Measurements from ENCODE around the gene HMX3.

The HMX3 gene

GRCh38 chr10:123134915-123135414 lies 805 bp upstream of the HMX3 start:
- no peak for FAIRE-seq

DNA sequence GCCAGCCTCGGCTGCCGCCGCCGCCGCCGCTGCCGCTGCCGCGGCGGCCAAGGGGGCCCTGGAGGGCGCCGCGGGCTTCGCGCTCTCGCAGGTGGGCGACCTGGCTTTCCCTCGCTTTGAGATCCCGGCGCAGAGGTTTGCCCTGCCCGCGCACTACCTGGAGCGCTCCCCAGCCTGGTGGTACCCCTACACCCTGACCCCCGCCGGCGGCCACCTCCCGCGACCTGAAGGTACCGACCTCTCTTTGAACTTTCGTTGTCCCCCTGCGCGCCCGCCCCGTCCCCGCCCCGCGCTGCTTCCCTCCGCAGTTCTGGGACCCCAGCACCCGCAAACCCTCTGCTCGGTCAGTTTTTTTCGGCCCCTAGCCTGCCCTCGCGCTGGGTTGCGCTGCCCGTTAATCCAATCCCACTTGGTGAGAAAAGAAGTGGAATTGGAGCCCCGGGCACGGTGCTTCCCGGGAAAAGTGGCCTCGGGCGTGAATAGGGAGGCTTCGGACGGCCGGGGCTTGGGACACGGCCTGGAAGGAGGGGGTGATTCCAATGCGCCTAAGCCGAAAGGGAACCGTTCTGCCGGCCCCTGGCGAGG lies 543 bp downstream of the HMX3 start:
- no peak for FAIRE-seq

DNA sequence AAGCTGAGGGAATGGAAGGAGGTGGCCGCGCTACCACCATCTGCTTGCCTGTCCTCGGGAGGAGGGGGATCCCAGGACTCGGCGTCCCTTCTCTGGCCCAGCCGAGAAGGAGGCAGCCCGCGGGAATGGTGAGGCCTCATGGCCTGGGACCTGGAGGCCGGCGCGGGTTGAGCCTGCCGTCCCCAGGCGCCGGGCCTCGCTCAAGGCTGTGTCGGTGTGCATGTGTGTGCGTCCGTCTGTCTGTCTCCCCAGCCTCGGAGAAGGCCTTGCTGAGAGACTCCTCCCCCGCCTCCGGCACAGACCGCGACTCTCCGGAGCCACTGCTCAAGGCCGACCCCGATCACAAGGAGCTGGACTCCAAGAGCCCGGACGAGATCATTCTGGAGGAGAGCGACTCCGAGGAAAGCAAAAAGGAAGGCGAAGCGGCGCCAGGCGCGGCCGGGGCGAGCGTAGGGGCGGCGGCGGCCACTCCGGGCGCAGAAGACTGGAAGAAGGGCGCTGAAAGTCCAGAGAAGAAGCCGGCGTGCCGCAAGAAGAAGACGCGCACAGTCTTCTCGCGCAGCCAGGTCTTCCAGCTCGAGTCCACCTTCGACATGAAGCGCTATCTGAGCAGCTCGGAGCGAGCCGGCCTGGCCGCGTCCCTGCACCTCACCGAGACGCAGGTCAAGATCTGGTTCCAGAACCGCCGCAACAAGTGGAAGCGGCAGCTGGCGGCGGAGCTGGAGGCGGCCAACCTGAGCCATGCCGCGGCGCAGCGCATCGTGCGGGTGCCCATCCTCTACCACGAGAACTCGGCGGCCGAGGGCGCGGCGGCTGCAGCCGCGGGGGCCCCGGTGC lies 1.3 kb downstream of the HMX3 start:
- FAIRE-seq: no peak

GRCh38 chr10:123139165-123139520 lies 3.4 kb downstream of the HMX3 start:
- FAIRE-seq: no peak

DNA sequence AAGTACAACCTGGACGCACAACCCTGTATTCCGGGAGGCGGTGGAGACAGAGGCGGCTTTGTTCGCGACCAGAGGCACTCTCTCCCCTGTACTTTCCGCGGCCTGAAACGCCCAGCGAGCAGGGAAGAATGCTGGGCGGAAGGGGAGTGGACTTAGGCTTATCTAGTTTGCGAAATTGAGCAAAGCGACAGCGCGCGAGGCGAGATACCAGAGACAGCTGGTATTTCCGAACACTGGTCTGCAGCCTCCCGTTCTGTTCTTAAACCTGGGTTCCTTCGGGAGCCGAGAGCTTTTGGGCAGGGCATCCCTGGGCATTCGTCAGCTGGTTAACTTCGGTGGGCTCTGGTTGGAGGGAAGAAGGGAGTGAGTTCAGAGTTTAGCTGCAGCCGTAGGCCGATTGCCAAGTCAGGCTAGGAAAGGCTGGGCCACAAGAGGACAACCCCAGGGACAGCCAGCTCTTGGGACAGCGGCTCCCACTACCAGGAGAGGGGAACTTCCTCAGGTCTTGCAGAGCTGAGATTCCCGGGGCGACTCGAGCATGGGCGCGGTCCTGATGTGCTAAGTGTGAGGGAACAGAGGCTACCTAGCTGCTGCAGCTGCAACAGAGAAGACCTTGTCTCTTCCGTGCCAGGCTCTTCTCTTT lies 3.9 kb downstream of the HMX3 start:
- FAIRE-seq: no peak

DNA sequence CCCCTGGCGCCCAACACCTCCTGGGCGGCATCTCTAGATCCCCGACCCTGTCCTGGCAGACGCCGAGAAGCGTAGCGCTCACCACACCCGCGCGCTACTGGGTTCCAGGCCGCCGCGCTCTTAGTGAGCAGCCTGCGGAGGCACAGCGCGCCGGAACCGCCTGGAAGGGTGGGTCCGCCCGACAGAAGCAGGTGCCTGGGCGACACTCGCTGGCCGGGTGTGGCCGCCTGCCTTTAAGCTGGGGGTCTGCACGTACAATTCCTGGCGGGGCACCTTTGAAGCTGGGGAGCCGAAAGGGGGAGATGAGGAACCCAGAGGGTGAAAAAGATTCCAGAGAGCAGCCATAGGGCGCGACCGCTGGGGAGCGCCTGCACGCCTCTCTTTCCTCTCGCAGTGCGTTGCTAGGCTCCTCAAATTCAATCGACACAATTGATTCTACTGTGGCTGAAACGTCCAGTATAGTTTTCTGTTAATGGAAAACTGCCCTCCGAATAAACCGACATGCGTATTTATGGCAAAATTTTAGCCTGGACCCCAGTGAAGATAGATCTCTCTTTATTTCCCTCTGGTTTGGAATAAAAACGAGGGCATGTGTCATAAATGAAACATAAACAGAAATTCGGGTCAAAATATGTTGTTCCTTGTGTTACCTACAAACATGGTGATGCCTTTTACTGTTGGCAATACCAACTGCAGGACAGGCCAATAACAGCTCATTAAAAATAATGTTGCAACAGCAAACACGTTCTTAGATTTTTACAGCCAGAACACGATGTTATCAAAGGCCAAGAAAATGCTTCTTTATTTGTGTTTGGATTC lies 4.6 kb downstream of the HMX3 start:
- FAIRE-seq: no peak

DNA sequence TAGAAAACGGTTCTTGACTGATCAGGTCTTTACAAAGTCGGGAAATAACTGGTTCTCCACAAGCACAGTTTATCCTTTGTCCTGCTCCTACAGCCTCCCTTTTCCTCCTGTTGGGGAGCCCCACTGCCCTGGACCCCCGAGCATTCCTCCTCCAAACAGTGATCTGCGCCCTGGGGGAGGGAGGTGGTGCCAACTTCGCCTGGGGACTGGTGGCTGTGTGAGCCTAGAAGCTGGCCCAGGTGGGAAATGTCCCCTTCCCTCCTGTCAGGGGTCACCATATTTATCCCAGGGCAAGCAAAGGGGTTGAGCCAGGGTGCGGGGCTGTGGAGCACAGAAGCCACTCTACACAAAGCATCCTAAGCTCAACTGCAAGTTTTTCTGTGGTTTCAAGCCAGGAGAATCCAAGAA lies 5.2 kb downstream of the HMX3 start:
- FAIRE-seq: no peak

DNA sequence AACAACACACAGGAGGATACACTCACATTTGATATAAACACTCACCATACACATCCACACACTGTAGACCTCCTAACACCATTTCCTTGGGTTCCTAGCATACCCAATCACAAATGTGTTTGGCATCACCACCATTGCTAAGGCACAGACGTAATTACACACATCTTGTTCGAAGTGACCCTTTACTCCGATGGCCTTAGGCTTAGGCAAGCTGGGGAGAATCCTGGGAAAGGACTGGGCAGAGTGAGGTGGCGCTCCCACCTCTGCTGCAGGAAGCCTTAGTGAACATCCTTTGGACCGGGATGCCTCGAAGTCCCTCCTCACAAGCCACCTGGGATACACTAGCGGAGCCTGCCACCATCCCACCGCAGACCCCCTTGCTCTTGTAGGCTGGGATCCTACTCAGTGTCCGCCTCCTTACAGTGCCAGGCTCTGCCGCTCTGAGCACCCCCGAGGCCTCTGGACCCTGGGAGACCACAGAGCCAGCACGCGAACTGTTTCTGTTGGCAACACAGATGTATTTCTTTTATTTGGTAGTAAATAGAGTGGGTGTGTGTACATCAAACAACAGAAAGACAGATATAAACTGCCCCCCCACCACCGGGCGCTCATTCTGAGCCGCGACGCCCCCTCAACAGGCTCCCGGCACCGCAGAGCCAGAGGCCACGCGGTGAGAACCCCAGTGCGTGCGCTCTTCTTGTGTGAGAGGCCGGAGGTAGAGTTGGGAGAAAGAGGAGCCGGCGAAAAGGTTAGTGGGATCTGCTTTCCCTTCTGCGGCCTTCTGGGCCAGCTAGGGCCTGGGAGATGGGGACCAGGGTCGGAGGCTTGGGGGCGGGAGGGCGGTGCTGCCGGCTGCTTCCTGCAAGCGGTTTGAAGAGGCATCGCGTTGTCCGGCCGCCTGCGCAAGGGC lies 6.3 kb downstream of the HMX3 start:
- no peak for FAIRE-seq

DNA sequence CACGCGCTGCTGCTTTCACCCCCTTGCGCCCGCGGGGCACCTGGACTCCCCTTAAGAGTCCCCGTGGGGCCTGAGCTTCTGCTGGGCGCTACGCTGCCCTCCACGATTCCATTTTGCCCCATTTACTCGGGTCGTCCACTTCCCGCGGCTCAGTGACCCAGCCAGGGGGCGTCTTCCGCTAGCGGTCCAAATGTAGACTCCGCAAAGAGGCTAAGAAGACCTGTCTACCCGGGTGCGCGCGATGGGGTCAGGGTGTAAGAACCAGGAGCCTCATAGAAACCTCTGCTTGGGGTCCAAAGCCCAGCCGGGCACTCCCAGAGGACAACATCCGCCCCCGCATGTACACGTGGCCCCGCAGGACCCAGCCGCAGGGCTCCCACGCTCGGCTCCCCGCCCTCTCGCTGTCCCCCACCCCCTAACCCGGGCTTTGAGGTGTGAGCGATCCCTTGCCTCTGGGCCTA lies 7.0 kb downstream of the HMX3 start:
- no peak for FAIRE-seq

- FAIRE-seq: no peak
Measured at GRCh38 chr10:123143162-123143824, 7.5 kb downstream of the HMX3 start.

- FAIRE-seq: no peak
Measured at GRCh38 chr10:123143825-123144168, 8.0 kb downstream of the HMX3 start.

- FAIRE-seq: no peak
Measured at GRCh38 chr10:123144697-123145541, 9.1 kb downstream of the HMX3 start.

DNA sequence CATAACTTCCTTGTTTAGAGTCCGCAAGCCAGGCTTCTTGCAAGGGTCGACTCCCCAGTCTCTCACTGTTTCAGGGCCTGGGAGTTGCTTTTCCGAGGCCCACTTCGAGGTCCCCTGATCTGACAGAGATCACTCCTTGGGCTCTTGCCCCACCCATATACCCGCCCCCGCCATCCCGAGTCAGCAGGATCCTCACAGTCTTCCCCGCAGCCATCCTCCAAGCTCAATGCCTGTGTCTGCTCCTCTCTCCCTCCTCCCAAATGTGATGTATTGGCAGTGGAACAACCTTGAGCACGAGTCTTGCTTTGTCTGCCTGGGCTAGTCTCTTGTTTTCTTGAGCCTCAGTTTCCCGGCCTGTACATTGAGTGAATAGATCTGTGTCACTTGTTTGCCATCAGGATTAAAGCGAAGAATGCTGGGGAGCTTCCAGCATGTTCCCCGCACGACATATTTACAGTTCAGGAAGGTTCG lies 9.8 kb downstream of the HMX3 start:
- FAIRE-seq: no peak

DNA sequence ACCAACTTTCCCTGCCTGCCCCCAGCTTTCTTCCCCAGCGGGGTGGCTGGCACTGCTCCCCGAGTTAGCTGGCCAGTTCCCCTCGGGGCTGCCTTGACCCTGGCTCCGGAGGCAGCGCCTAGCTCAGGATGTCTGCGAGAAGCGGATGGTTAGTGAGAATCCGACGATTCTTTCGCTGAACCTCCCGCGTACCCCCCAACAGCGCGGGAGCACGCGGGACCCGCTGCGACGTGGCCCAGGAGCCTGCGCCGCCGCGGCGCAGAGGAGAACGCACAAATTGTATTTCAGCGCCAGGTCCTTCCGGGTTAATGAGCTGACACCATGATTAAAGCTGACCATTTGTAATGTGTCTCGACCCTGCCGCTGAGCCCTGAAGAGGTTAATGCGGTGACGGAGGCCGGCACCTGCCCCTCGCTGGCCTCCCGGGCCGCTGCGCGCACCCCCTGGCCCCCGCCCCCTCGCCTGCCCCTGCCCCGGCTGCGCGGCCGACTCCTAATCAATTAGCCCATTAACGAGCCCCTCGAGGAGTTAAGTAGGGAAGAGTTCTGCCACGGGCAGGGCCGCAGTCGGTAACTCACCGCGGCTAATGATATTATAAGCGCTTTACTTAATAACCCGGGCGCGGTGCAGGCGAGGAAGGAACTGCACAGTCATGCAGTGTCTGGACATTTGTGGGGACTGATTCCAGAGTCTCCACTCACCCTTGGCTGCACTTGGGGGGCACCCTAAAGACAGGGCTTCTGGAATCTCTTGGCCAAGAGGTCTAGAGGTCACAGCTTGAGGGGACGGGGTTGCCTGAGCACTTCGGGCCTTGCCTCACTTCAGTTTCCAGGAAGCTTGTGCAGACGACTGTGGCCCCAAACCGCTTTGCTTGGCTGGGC lies 10.5 kb downstream of the HMX3 start:
- no peak for FAIRE-seq

DNA sequence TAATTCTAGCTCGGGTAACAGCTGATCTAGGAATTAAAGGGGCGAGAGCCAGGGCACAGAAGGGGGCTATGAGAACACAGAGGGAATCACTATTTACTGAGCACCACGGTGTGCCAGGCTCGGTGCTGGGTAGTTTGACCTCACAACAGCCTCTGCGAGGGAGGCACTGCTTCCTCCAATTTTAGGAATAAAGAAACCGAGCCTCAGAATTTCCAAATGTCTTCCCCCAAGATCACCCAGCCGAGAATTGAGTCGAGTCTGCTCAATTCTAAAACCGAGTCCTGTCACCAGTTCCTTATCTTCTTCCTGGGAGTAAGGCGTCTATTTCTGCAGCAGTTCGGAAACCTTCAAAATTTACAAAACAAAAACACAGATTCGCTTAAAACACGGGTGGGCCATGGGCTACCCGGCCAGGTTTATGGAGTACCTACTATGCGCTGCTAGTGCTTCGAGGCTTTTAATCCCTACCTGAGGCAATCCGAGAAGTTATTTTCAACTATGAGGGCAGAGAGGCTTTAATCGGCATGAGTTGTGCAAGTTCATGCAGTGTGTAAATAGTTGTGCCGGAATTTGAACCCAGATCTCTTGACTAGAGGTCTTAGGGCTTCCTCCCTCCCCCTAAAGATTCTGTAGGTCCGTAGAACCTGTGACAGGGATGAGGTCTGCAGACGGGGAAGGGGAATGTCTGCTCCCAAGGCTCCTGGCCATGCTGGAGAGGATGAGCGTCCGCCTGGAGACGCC lies 11.3 kb downstream of the HMX3 start:
- FAIRE-seq: no peak

DNA sequence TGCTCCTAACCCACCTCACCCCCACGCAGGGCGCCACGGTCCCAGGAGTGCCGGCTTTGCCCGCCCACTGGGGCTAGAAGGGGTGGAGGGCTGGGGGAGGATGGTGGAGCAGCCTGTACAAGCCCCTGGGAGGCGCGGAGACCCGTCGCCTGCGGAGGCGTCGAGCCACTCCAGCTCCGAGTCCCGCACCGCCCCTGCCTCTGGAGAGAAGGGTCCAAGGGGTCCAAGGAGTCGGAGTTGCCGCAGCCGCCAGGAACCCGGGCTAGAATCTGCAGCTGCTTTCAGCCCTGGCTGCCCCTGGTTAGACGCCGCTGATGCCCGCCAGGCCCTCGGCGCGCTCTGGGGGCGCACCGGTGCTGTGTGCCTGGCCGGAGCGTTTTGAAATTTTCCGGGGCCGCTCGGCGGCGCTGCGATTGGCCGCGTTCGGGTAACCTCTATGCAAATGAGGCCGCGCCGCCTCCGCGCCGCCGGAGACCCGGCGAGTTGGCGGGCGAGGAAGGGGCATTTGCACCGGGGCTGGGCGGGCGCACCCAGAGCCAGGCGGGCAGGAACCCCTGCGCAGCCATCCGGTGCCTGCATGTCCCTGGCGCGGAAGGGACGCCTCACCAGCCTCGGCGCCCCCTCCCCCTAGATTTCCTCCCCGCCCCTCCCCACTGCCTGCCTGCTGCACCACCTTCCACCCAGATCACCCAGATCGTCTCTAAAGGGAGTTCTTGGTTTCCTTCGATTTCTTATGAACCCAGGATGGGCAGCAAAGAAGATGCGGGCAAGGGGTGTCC lies 12.1 kb downstream of the HMX3 start, which contains the start of gene HMX2:
TSS of gene HMX2 (plus strand) at position 502 of the 779 bp plus-strand sequence. CDS start at position 745, 243 bp downstream.
- FAIRE-seq: no peak

- no peak for FAIRE-seq
Measured at GRCh38 chr10:123148414-123149161, 12.8 kb downstream of the HMX3 start.
